IMR-90 (cell line): ENCODE results near the gene LIPH. TPM values are rescaled to one million over a fixed set of nuclear protein-coding genes. Genes with fewer than 3 reads are reported as not detected.

Experiments used
- ATAC-seq: fragments of 200-7000 bp; cut with Tn5 transposase; 2 replicates; pipeline ENCODE4 v1.9.1; 2020; ENCODE audit warnings: low read depth, mild to moderate bottlenecking, moderate library complexity
- BruUV-seq: library from RNA; stranded (reverse); fragments of 400-500 nt; replicated peaks from 2 replicates; lab custom pipeline; 2021; lab: Mats Ljungman, UMichigan
- CTCF ChIA-PET: fragments of 300-600 bp; formaldehyde crosslinking; extraction: SDS; loops from one replicate; lab custom pipeline; 2021; ENCODE audit warnings: antibody characterized with exemption; lab: Yijun Ruan, JAX
- POLR2A ChIA-PET: fragments of 300-600 bp; sonication (Branson Sonifier 250); formaldehyde crosslinking; loops from one replicate; lab custom pipeline; 2022; ENCODE audit warnings: antibody characterized with exemption; ENCODE audit not compliant: unreplicated experiment; lab: Charles Lee
- DNase-seq: peaks from one replicate; pipeline ENCODE4 v3.0.0; 2013
- H2AFZ ChIP-seq: replicated peaks from 2 replicates; pipeline ENCODE3; 2013; ENCODE audit warnings: low read length, mild to moderate bottlenecking; ENCODE audit not compliant: poor library complexity
- H2AK5ac ChIP-seq: 2 replicates; pipeline ENCODE4 v1.6.1; 2013; ENCODE audit warnings: low read depth, low read length, inconsistent platforms
- H2AK9ac ChIP-seq: replicated peaks from 2 replicates; pipeline ENCODE3; 2013; ENCODE audit warnings: mild to moderate bottlenecking, low read depth, low read length, moderate library complexity; ENCODE audit not compliant: poor library complexity
- H2BK120ac ChIP-seq: 2 replicates; pipeline ENCODE4 v1.6.1; 2013; ENCODE audit warnings: low read depth, low read length, inconsistent platforms
- H2BK15ac ChIP-seq: 3 replicates; pipeline ENCODE4 v1.6.1; 2013; ENCODE audit warnings: low read depth, low read length, inconsistent platforms
- H2BK20ac ChIP-seq: 2 replicates; pipeline ENCODE4 v1.6.1; 2013; ENCODE audit warnings: low read depth, mild to moderate bottlenecking, inconsistent platforms, low read length, moderate library complexity
- H2BK5ac ChIP-seq: 2 replicates; pipeline ENCODE4 v1.6.1; 2013; ENCODE audit warnings: mild to moderate bottlenecking, low read depth, low read length, inconsistent platforms; ENCODE audit not compliant: poor library complexity, severe bottlenecking
- H3K14ac ChIP-seq: replicated peaks from 2 replicates; pipeline ENCODE4 v1.6.1; 2013; ENCODE audit warnings: low read depth, low read length, inconsistent platforms
- H3K18ac ChIP-seq: 2 replicates; pipeline ENCODE4 v1.6.1; 2013; ENCODE audit warnings: low read depth, low read length, control low read depth
- H3K23ac ChIP-seq: 2 replicates; pipeline ENCODE4 v1.6.1; 2013; ENCODE audit warnings: low read depth, low read length, inconsistent platforms
- H3K27ac ChIP-seq: 2 replicates; pipeline ENCODE4 v1.5.1; 2013; ENCODE audit warnings: mild to moderate bottlenecking, control low read depth, low read length; ENCODE audit not compliant: insufficient read depth
- H3K27me3 ChIP-seq: 2 replicates; pipeline ENCODE4 v1.6.1; 2013; ENCODE audit warnings: low read length; ENCODE audit not compliant: control insufficient read depth, insufficient read depth
- H3K36me3 ChIP-seq: 2 replicates; pipeline ENCODE4 v1.6.1; 2013; ENCODE audit warnings: low read length, mixed read lengths; ENCODE audit not compliant: control insufficient read depth, insufficient read depth
- H3K4ac ChIP-seq: 2 replicates; pipeline ENCODE4 v1.6.1; 2013; ENCODE audit warnings: low read depth, low read length, inconsistent platforms
- H3K4me1 ChIP-seq: 2 replicates; pipeline ENCODE4 v1.6.1; 2013; ENCODE audit warnings: low read length, mixed read lengths; ENCODE audit not compliant: control insufficient read depth, insufficient read depth
- H3K4me2 ChIP-seq: 2 replicates; pipeline ENCODE4 v1.6.1; 2013; ENCODE audit warnings: low read depth, mild to moderate bottlenecking, control low read depth, low read length, moderate library complexity
- H3K4me3 ChIP-seq: 2 replicates; pipeline ENCODE4 v1.5.1; 2013; ENCODE audit warnings: low read depth, mild to moderate bottlenecking, control low read depth, low read length, moderate library complexity; ENCODE audit not compliant: insufficient read depth
- H3K56ac ChIP-seq: 2 replicates; pipeline ENCODE4 v1.6.1; 2013; ENCODE audit warnings: low read length, inconsistent platforms; ENCODE audit not compliant: insufficient read depth; ENCODE audit errors: extremely low read depth
- H3K79me1 ChIP-seq, 2 experiments: 2 replicates each; pipeline ENCODE4 v1.6.1; 2013; ENCODE audit warnings: low read length in 2 of 2, inconsistent platforms in 1 of 2, low read depth in 1 of 2
- H3K9ac ChIP-seq: 2 replicates; pipeline ENCODE4 v1.6.1; 2013; ENCODE audit warnings: low read depth, low read length, control low read depth
- H3K9me1 ChIP-seq: 2 replicates; pipeline ENCODE4 v1.6.1; 2013; ENCODE audit warnings: low read length, inconsistent platforms; ENCODE audit not compliant: insufficient read depth
- H3K9me3 ChIP-seq: 2 replicates; pipeline ENCODE4 v1.6.1; 2013; ENCODE audit warnings: low read length; ENCODE audit not compliant: control insufficient read depth, insufficient read depth
- H4K20me1 ChIP-seq: 2 replicates; pipeline ENCODE4 v1.6.1; 2013; ENCODE audit warnings: low read length, inconsistent platforms; ENCODE audit not compliant: insufficient read depth
- H4K5ac ChIP-seq: 2 replicates; pipeline ENCODE4 v1.6.1; 2013; ENCODE audit warnings: mild to moderate bottlenecking, low read depth, low read length, control low read depth
- H4K8ac ChIP-seq, 2 experiments: 2 replicates each; pipeline ENCODE4 v1.6.1; 2013; ENCODE audit warnings: low read depth in 2 of 2, low read length in 2 of 2, control low read depth in 1 of 2, inconsistent platforms in 1 of 2
- H4K91ac ChIP-seq: 2 replicates; pipeline ENCODE4 v1.6.1; 2013; ENCODE audit warnings: low read depth, low read length, inconsistent platforms; ENCODE audit not compliant: insufficient read depth
- ELK1 ChIP-seq: fragments of 150-350 bp; IDR thresholded peaks from 2 replicates; pipeline ENCODE4 v1.6.1; 2016; ENCODE audit warnings: low read depth, mild to moderate bottlenecking, low read length, moderate library complexity, borderline replicate concordance
- MAZ ChIP-seq: IDR thresholded peaks from 2 replicates; pipeline ENCODE4 v1.6.1; 2012; ENCODE audit warnings: low read depth, mild to moderate bottlenecking, low read length, improper control_type of control experiment, moderate library complexity, borderline replicate concordance
- NFE2L2 ChIP-seq: fragments of 150-350 bp; IDR thresholded peaks from 2 replicates; pipeline ENCODE4 v1.6.1; 2016; ENCODE audit warnings: low read depth, mild to moderate bottlenecking, low read length
- POLR2A ChIP-seq: IDR thresholded peaks from 2 replicates; pipeline ENCODE4 v1.6.1; 2012; ENCODE audit warnings: mild to moderate bottlenecking, low read depth, low read length
- WGBS, 2 experiments: methylation state at CpG; one replicate each; pipeline versions ENCODE4 v1.1.5 to v1.1.7; 2013; ENCODE audit warnings: missing lambda C conversion rate in 2 of 2; ENCODE audit not compliant: insufficient read length in 1 of 2; ENCODE audit errors: extremely low coverage in 2 of 2; 5-methylcytosine and 5-hydroxymethylcytosine counted together
- dilution Hi-C: fragments of 300-500 bp; cut with HindIII; formaldehyde crosslinking; loops from one replicate; pipeline ENCODE4 v1.14.3; 2018; ENCODE audit warnings: low sequenced_read_pairs; ENCODE audit not compliant: unreplicated experiment
- in situ Hi-C: fragments of 300-500 bp; cut with MboI; formaldehyde crosslinking; loops from 3 replicates; pipeline ENCODE4 v1.14.3; 2019; ENCODE audit warnings: low sequenced_read_pairs, inconsistent platforms, mixed read lengths
- intact Hi-C: fragments of 100-400 bp; cut with micrococcal nuclease; formaldehyde crosslinking; loops from 2 replicates; pipeline ENCODE4 v1.10.0; 2022
- polyA plus RNA-seq, 3 experiments: library from polyadenylated mRNA; depleted of rRNA; stranded (reverse); fragments of >200 nt; gene quantifications; 2 replicates each; pipeline ENCODE4 v1.2.3, GENCODE V29; 2012; ENCODE audit warnings: low replicate concordance in 1 of 3
- total RNA-seq: library from RNA; depleted of rRNA; stranded (reverse); fragments of >200 nt; gene quantifications from 2 replicates; pipeline ENCODE4 v1.2.3, GENCODE V29; 2012

Gene LIPH
- total and polyA plus RNA-seq, 2 of the 4 experiments (the other 2 are of a cell fraction): 0.27 to 0.36 TPM

DNA sequence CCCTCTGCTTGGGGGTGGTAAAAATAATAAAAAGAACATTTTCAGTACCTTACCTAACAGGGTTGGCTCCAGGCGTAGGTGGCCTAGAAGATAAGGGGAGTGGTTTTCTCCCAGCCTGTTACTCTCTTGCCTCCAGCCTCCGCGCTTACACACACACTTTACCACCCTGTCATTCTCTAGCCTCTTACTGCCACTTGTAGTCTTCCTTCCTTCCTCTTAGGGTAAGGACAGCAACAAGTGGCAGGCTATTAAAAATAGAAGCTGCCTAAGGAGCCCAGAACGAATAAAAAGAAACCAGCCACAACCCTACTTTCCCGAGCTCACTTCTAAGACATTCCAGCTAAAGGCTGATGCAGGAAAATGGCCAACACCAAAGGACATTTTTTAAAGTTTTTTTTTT lies 9.6 kb upstream of the LIPH start:
- Histone ChIP-seq H2AFZ (no peak overlapping the region), H3K79me1 (no peaks in the 10 kb centered on the region), H3K27me3 (peaks cover 12% of the 10 kb centered on the region), H3K9ac (no peak overlapping the region), H3K4me1 (no peaks in the 10 kb centered on the region), H3K27ac (no peak overlapping the region), H3K9me3 (no peaks in the 10 kb centered on the region), H2BK15ac (no peak overlapping the region), H3K9me1 (no peaks in the 10 kb centered on the region), H3K4me3 (no peak overlapping the region), H4K5ac (no peak overlapping the region), H3K36me3 (no peaks in the 10 kb centered on the region), H2AK9ac (no peak overlapping the region), H2BK20ac (no peak overlapping the region), H3K56ac (no peak overlapping the region), H2BK120ac (no peak overlapping the region), H2AK5ac (no peak overlapping the region), H3K4ac (no peak overlapping the region), H4K8ac (no peak overlapping the region), H4K91ac (no peak overlapping the region), H3K18ac (no peak overlapping the region), H4K20me1 (no peaks in the 10 kb centered on the region), H3K4me2 (no peak overlapping the region; the same call in 1 of the 2 replicates), H3K14ac (no peak overlapping the region), H3K23ac (no peak overlapping the region), H2BK5ac (no peak overlapping the region)
- ATAC-seq (no peak; the same call in 1 of the 2 replicates), DNase-seq (no peak)
- ChIA-PET POLR2A (interaction anchor here (0.6 kb wide), 1 partner anchor 10 kb away, joined by 8 read pairs; the partner anchor contains the start of gene LIPH), CTCF (no interaction called here)
- in situ Hi-C loops: no loop called here
- intact Hi-C loops: no loop called here
- dilution Hi-C loops: no loop called here
- TF ChIP-seq NFE2L2 (no peak), MAZ (no peak), POLR2A (no peak), ELK1 (no peak)
- BruUV-seq: no TSS peak
- no CpG with 5 or more reads among the region's 5 CpGs for WGBS, 2 experiments
